Liver (tissue), 3 donors: ENCODE data around the gene DEAF1.

ENCODE experiments used
- JUND ChIP-seq, 2 donors: IDR thresholded peaks; 2 replicates each; pipeline ENCODE4 v1.6.1; 2016; ENCODE audit warnings: antibody characterized with exemption in 2 of 2
- NR2F2 ChIP-seq: IDR thresholded peaks from 2 replicates; pipeline ENCODE4 v1.6.1; 2016; ENCODE audit warnings: antibody characterized with exemption
- TF ChIP-seq, protein P1 (sequence below): IDR thresholded peaks from 2 replicates; pipeline ENCODE4 v1.6.1; 2016; ENCODE audit warnings: antibody characterized with exemption
- TF ChIP-seq, protein P2 (sequence below): fragments of 150-350 bp; IDR thresholded peaks from 2 replicates; pipeline ENCODE4 v1.5.1; 2017; ENCODE audit warnings: improper control_type of control experiment, low read depth, low read length; ENCODE audit not compliant: missing input control
- donor health status: healthy.
- donor health status: healthy.

DNA sequence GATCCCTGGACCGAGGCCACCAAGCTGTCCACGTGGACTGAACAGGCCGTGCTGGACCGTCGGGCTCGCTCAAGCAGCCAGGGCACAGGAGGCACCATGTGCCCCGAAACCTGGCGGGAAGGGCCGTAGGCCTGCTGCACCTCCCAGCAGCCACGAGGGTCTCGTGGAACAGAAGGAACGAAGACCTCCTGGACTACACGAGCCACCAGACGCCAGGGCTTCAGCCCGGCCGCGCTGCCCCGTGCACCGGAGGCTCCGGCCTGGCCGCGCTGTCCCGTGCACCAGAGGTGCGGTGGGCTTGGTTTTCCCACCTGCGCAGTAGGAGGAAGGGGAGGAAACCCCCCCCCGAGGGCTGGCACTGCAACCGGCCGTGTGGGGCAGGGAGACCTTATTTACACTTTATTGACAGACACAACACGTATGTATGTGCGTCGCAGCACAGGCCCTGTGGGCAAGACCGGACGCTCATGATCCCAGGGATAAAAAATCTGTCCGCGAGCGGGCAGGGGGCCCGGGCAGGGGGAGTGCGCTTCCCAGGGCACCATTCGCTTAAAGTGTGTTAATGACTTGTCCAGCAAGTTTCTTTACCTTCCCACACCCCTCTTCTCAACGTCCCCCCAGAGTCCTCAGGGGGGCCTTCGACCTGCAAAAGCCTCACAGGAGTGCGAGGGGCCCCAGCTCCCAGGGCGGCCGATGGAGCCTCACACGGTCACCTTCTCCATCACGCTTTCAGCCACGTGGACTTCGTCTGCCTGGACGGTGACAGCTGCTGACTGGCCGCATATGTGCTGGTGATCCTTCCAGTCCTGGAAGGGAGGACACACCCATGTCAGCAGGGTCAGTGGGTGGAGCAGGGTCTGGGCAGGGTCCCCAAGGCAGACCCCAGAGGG is 50.9 kb downstream of the DEAF1 start:
- TF ChIP-seq, protein P1, sequence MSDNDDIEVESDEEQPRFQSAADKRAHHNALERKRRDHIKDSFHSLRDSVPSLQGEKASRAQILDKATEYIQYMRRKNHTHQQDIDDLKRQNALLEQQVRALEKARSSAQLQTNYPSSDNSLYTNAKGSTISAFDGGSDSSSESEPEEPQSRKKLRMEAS: no peak
- TF ChIP-seq NR2F2 (no peak), JUND (IDR thresholded peaks at IDR 0.05) (no peak)
- TF ChIP-seq, protein P2, sequence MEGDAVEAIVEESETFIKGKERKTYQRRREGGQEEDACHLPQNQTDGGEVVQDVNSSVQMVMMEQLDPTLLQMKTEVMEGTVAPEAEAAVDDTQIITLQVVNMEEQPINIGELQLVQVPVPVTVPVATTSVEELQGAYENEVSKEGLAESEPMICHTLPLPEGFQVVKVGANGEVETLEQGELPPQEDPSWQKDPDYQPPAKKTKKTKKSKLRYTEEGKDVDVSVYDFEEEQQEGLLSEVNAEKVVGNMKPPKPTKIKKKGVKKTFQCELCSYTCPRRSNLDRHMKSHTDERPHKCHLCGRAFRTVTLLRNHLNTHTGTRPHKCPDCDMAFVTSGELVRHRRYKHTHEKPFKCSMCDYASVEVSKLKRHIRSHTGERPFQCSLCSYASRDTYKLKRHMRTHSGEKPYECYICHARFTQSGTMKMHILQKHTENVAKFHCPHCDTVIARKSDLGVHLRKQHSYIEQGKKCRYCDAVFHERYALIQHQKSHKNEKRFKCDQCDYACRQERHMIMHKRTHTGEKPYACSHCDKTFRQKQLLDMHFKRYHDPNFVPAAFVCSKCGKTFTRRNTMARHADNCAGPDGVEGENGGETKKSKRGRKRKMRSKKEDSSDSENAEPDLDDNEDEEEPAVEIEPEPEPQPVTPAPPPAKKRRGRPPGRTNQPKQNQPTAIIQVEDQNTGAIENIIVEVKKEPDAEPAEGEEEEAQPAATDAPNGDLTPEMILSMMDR: no peak
